SK-N-SH (cell line): Measurements from ENCODE around the gene SURF1. TPM values are rescaled to one million over a fixed set of nuclear protein-coding genes. Genes with fewer than 3 reads are reported as not detected.

Source experiments
- CTCF ChIA-PET: fragments of 300-600, 350-600 bp; formaldehyde crosslinking; extraction: SDS; loops from one replicate; lab custom pipeline; 2021; lab: Yijun Ruan, JAX
- POLR2A ChIA-PET: fragments of 350-600 bp; sonication (Branson Sonifier 250); formaldehyde crosslinking; extraction: SDS; loops from one replicate; lab custom pipeline; 2020; ENCODE audit warnings: antibody characterized with exemption, inconsistent platforms; lab: Yijun Ruan, JAX
- DNase-seq: peaks from one replicate; pipeline ENCODE4 v3.0.0; 2012
- H2AFZ ChIP-seq: fragments of 200-600 bp; sonication (generic); 2 replicates; pipeline ENCODE4 v1.8.1; 2016; ENCODE audit warnings: antibody characterized with exemption, mild to moderate bottlenecking, low read depth
- H3F3A ChIP-seq: fragments of 200-600 bp; sonication (generic); replicated peaks from 2 replicates; pipeline ENCODE3; 2016; ENCODE audit warnings: antibody characterized with exemption, mild to moderate bottlenecking; ENCODE audit not compliant: insufficient read depth
- H3K27ac ChIP-seq, 2 experiments: fragments of 200-500 bp in 1 of 2; fragments of 200-600 bp in 1 of 2; sonication (Bioruptor generic) in 1 of 2; sonication (generic), shearing (Covaris generic) in 1 of 2; 2 replicates each; pipeline versions ENCODE4 v1.5.1 to v1.6.1; 2014 to 2016; ENCODE audit warnings: low read depth in 2 of 2, inconsistent platforms in 1 of 2, low read length in 1 of 2, mild to moderate bottlenecking in 1 of 2, mixed read lengths in 1 of 2
- H3K27me3 ChIP-seq: fragments of 200-600 bp; sonication (generic), shearing (Covaris generic); 2 replicates; pipeline ENCODE4 v1.6.1; 2016; ENCODE audit warnings: mixed run types; ENCODE audit not compliant: insufficient read depth
- H3K36me3 ChIP-seq, 2 experiments: fragments of 200-500 bp in 1 of 2; fragments of 200-600 bp in 1 of 2; sonication (Bioruptor generic) in 1 of 2; sonication (generic) in 1 of 2; replicated peaks in 1 of 2; 2 replicates each; pipeline versions ENCODE3 to v1.5.1; 2014 to 2016; ENCODE audit warnings: low read length in 1 of 2, mild to moderate bottlenecking in 1 of 2; ENCODE audit not compliant: insufficient read depth in 2 of 2, control insufficient read depth in 1 of 2
- H3K4me1 ChIP-seq, 2 experiments: fragments of 200-500 bp in 1 of 2; fragments of 200-600 bp in 1 of 2; sonication (Bioruptor generic) in 1 of 2; sonication (generic), shearing (Covaris generic) in 1 of 2; 2 replicates each; pipeline versions ENCODE4 v1.5.1 to v1.6.1; 2014 to 2016; ENCODE audit warnings: low read depth in 1 of 2, low read length in 1 of 2, mixed run types in 1 of 2; ENCODE audit not compliant: insufficient read depth in 2 of 2, control insufficient read depth in 1 of 2
- H3K4me2 ChIP-seq: fragments of 200-600 bp; sonication (generic), shearing (Covaris generic); 2 replicates; pipeline ENCODE4 v1.6.1; 2017; ENCODE audit warnings: mixed run types
- H3K4me3 ChIP-seq, 2 experiments: fragments of 200-500 bp in 1 of 2; fragments of 200-600 bp in 1 of 2; sonication (Bioruptor generic) in 1 of 2; sonication (generic), shearing (Covaris generic) in 1 of 2; 2 replicates each; pipeline versions ENCODE4 v1.5.1 to v1.8.1; 2014 to 2016; ENCODE audit warnings: low read depth in 2 of 2, inconsistent platforms in 1 of 2, low read length in 1 of 2, mild to moderate bottlenecking in 1 of 2, mixed read lengths in 1 of 2, moderate library complexity in 1 of 2
- H3K79me2 ChIP-seq: fragments of 200-600 bp; sonication (generic); 2 replicates; pipeline ENCODE4 v1.8.1; 2017; ENCODE audit warnings: mild to moderate bottlenecking; ENCODE audit not compliant: insufficient read depth
- H3K9ac ChIP-seq: fragments of 200-600 bp; sonication (generic); 2 replicates; pipeline ENCODE4 v1.6.1; 2017; ENCODE audit warnings: mixed run types
- H3K9me2 ChIP-seq: fragments of 200-600 bp; sonication (generic); 2 replicates; pipeline ENCODE4 v1.6.1; 2017; ENCODE audit warnings: mixed run types
- H3K9me3 ChIP-seq: fragments of 200-600 bp; sonication (generic); 2 replicates; pipeline ENCODE4 v1.6.1; 2017; ENCODE audit warnings: mixed run types, mild to moderate bottlenecking, moderate library complexity
- H4K20me1 ChIP-seq: fragments of 200-600 bp; sonication (generic); 2 replicates; pipeline ENCODE4 v1.6.1; 2017; ENCODE audit warnings: mild to moderate bottlenecking, mixed run types; ENCODE audit not compliant: insufficient read depth
- MAX ChIP-seq: IDR thresholded peaks from 2 replicates; pipeline ENCODE4 v1.4.0; 2012; ENCODE audit warnings: low read depth
- NFIC ChIP-seq: IDR thresholded peaks from 2 replicates; pipeline ENCODE4 v1.4.0; 2012; ENCODE audit warnings: borderline replicate concordance
- NRF1 ChIP-seq: IDR thresholded peaks from 2 replicates; pipeline ENCODE4 v1.6.1; 2012; ENCODE audit warnings: low read depth, mild to moderate bottlenecking, low read length
- SIN3A ChIP-seq: IDR thresholded peaks from 2 replicates; pipeline ENCODE4 v1.6.1; 2012; ENCODE audit warnings: low read depth, mild to moderate bottlenecking, low read length, moderate library complexity, borderline replicate concordance
- TAF1 ChIP-seq: IDR thresholded peaks from 2 replicates; pipeline ENCODE4 v1.6.1; 2012; ENCODE audit warnings: low read depth, mild to moderate bottlenecking, low read length, moderate library complexity, borderline replicate concordance
- USF1 ChIP-seq: IDR thresholded peaks from 2 replicates; pipeline ENCODE4 v1.4.0; 2012; ENCODE audit warnings: low read depth, borderline replicate concordance
- ZBTB33 ChIP-seq: IDR thresholded peaks from 2 replicates; pipeline ENCODE4 v1.4.0; 2012; ENCODE audit warnings: low read depth, borderline replicate concordance
- WGBS: methylation state at CpG from one replicate; pipeline ENCODE4 v1.1.6; 2017; ENCODE audit warnings: low lambda C conversion rate; 5-methylcytosine and 5-hydroxymethylcytosine counted together
- polyA plus RNA-seq, 3 experiments: library from polyadenylated mRNA; depleted of rRNA; stranded (reverse); fragments of >200 nt; gene quantifications; 2 replicates each; pipeline ENCODE4 v1.2.3, GENCODE V29; 2012

The SURF1 gene
- polyA plus RNA-seq, 1 of the 3 experiments (the other 2 are of a cell fraction), result 103 TPM

- Histone ChIP-seq H3K4me1 (peaks cover 0 to 26% of the 10 kb centered on the region in 2 experiments; a peak in 2 of 4 replicates), H2AFZ (no peak overlapping the region), H3K9ac (no peak overlapping the region), H4K20me1 (peaks cover 82% of the 10 kb centered on the region), H3K4me2 (no peak overlapping the region), H3K4me3 (no peak overlapping the region), H3K9me2 (no peaks in the 10 kb centered on the region), H3K27me3 (no peaks in the 10 kb centered on the region), H3F3A (peaks cover 21% of the 10 kb centered on the region), H3K36me3 (peaks cover 36 to 80% of the 10 kb centered on the region in 2 experiments), H3K27ac (no peak overlapping the region), H3K79me2 (peaks cover 88% of the 10 kb centered on the region), H3K9me3 (no peaks in the 10 kb centered on the region)
- TF ChIP-seq MAX, result no peak
- 93% methylated on average over 9 of the region's 11 CpGs for WGBS
- CTCF ChIA-PET, result interaction anchor here (1.3 to 2.7 kb wide), 3 partner anchors 9 to 24 kb away, joined by 4 to 7 read pairs (median 7); partner anchors contain the start of genes SURF1 and SURF2
- no peak for DNase-seq
- POLR2A ChIA-PET, result interaction anchor here (0.7 to 1.0 kb wide), 2 partner anchors 19 to 305 kb away, joined by 3 to 4 read pairs; partner anchors contain the start of genes MED22 and RPL7A
Observed at GRCh38 chr9:133366435-133366834, 10.1 kb upstream of the SURF1 start.

DNA sequence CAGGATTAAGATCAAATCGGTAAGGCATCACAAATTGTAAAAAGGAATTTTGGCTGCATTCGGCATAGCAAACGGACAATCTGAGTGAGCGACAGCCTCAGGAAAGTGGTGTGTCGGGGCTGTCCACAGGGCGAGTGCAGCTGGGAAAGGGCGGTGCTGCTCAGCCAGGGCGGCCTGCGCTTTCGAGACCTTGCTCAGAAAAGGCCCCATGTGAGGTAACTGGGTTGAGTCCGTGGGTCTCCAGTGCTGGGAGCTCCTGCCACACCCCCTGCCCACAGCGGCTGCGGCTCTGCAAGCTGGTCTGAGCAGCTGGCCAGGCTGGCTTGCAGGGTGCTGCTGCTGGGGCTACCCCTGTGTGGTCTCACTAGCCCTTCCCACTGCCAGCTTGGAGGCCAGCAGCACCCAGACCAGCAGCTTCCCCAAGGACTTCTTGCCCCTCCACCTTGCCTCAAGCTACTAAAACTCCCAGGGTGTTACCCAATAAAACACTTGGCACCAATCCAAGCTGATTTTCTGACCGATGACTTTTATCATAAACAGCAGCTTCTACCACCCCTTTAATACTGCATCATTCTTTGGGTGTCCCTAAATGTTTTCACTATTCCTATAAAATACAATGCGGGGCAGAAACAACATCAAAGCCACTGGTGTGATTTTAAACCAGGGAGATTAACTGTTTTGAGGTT lies 6.2 kb upstream of the SURF1 start:
- DNase-seq, result no peak
- Histone ChIP-seq H3K36me3 (peaks cover 25 to 80% of the 10 kb centered on the region in 2 experiments), H3K79me2 (peaks cover 62% of the 10 kb centered on the region), H3F3A (peaks cover 24% of the 10 kb centered on the region), H3K4me3 (no peak overlapping the region), H3K27me3 (no peaks in the 10 kb centered on the region), H4K20me1 (peaks cover 52% of the 10 kb centered on the region), H3K9me3 (no peaks in the 10 kb centered on the region), H3K4me2 (no peak overlapping the region), H3K4me1 (peaks cover 3 to 16% of the 10 kb centered on the region in 2 experiments; a peak in 2 of 4 replicates), H2AFZ (no peak overlapping the region), H3K9me2 (no peaks in the 10 kb centered on the region), H3K9ac (no peak overlapping the region), H3K27ac (no peak overlapping the region)
- WGBS, result 89% methylated on average over 13 of the region's 15 CpGs
- ChIA-PET CTCF (interaction anchor here (0.5 to 1.8 kb wide), 8 partner anchors 10 to 381 kb away, joined by 3 to 7 read pairs (median 3); no protein-coding TSS in a partner anchor), POLR2A (interaction anchor here (1.1 to 1.8 kb wide), 4 partner anchors 9 to 15 kb away, joined by 3 to 5 read pairs (median 4); partner anchors contain the start of genes MED22 and RPL7A)
- TF ChIP-seq USF1 (no peak), SIN3A (no peak), NFIC (peak; percentile 29; the same call in 1 of the 2 replicates), MAX (no peak), ZBTB33 (no peak), TAF1 (no peak), NRF1 (no peak)
